ENCODE results near the gene ABTB2.

ABTB2 gene

DNA sequence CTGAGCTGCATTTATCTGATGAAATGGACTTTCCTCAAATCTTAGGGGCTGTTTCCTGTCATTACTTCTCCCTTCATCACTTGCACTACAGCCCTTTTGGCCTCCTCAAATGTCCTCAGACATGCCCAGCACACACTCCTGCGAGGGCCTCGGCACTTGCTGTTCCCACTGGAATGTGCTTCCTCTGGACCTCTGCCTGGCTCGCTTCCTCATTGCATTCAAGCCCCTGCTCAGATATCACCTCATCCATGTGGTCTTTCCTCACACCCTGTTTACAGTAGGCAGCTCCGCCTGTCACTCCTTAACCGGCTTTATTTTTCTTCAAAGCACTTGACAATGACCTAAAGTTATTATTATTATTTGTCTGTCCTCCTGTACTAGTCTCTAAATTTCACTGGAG, 243.3 kb downstream of the ABTB2 start:
- Histone ChIP-seq H3K4me1 (ENCODE audit: control insufficient read depth in 2 of 2, insufficient read depth in 1 of 2, low read depth in 1 of 2, low read length in 2 of 2) (no peaks in the 10 kb centered on the region), H3K23ac (ENCODE audit: low read depth, low read length, poor library complexity) (no peak overlapping the region), H2AFZ (ENCODE audit: low read length) (no peak overlapping the region), H3K4me2 (ENCODE audit: insufficient read depth, low read length, poor library complexity, severe bottlenecking) (no peak overlapping the region), H2BK12ac (ENCODE audit: low read length) (no peak overlapping the region), H2BK5ac (ENCODE audit: low read length) (no peak overlapping the region), H3K14ac (ENCODE audit: low read length) (no peak overlapping the region), H3K4ac (ENCODE audit: low read length) (no peak overlapping the region), H3K18ac (ENCODE audit: low read length) (no peak overlapping the region), H3K9me3 (replicated peaks in 1 of 2; ENCODE audit: control insufficient read depth in 2 of 2, insufficient read depth in 1 of 2, low read depth in 1 of 2, low read length in 2 of 2) (no peaks in the 10 kb centered on the region), H2BK15ac (ENCODE audit: low read length) (no peak overlapping the region), H3K27ac (replicated peaks; ENCODE audit: low read length) (no peak overlapping the region), H3K79me1 (ENCODE audit: low read depth, low read length) (peaks cover 2% of the 10 kb centered on the region), H3K27me3 (ENCODE audit: control insufficient read depth in 3 of 3, insufficient read depth in 3 of 3, low read depth in 1 of 3, low read length in 3 of 3) (no peaks in the 10 kb centered on the region), H4K91ac (ENCODE audit: low read depth, low read length, poor library complexity) (no peak overlapping the region), H3K9ac (ENCODE audit: low read depth, low read length, poor library complexity) (no peak overlapping the region), H3K4me3 (ENCODE audit: low read length in 2 of 2) (no peak overlapping the region), H3K36me3 (replicated peaks in 1 of 2; ENCODE audit: control insufficient read depth in 2 of 2, insufficient read depth in 2 of 2, low read length in 2 of 2) (peaks cover 50 to 98% of the 10 kb centered on the region in 2 donors), H2AK5ac (ENCODE audit: low read depth, low read length) (no peak overlapping the region), H2BK120ac (ENCODE audit: low read depth, low read length) (no peak overlapping the region), H4K8ac (ENCODE audit: low read depth, low read length) (no peak overlapping the region)
- no peak for DNase-seq (ENCODE audit: low spot score)
- WGBS, 2 donors (ENCODE audit: extremely low coverage in 2 of 2, insufficient read length in 2 of 2, insufficient replicate concordance in 1 of 2), result no CpG with 5 or more reads among the region's 5 CpGs

GRCh38 chr11:34114014-34114413, 243.8 kb downstream of the ABTB2 start:
- DNase-seq (ENCODE audit: low spot score), result no peak
- Histone ChIP-seq H2AFZ (ENCODE audit: low read length) (no peak overlapping the region), H2BK120ac (ENCODE audit: low read depth, low read length) (no peak overlapping the region), H2BK12ac (ENCODE audit: low read length) (no peak overlapping the region), H3K79me1 (ENCODE audit: low read depth, low read length) (peaks cover 2% of the 10 kb centered on the region), H4K91ac (ENCODE audit: low read depth, low read length, poor library complexity) (no peak overlapping the region), H3K18ac (ENCODE audit: low read length) (no peak overlapping the region), H3K36me3 (replicated peaks in 1 of 2; ENCODE audit: control insufficient read depth in 2 of 2, insufficient read depth in 2 of 2, low read length in 2 of 2) (peaks cover 48 to 98% of the 10 kb centered on the region in 2 donors), H3K9ac (ENCODE audit: low read depth, low read length, poor library complexity) (no peak overlapping the region), H3K27ac (replicated peaks; ENCODE audit: low read length) (no peak overlapping the region), H3K4me3 (ENCODE audit: low read length in 2 of 2) (no peak overlapping the region), H3K4me2 (ENCODE audit: insufficient read depth, low read length, poor library complexity, severe bottlenecking) (no peak overlapping the region), H3K4ac (ENCODE audit: low read length) (no peak overlapping the region), H3K14ac (ENCODE audit: low read length) (no peak overlapping the region), H2BK15ac (ENCODE audit: low read length) (no peak overlapping the region), H2AK5ac (ENCODE audit: low read depth, low read length) (no peak overlapping the region), H3K9me3 (replicated peaks in 1 of 2; ENCODE audit: control insufficient read depth in 2 of 2, insufficient read depth in 1 of 2, low read depth in 1 of 2, low read length in 2 of 2) (no peaks in the 10 kb centered on the region), H3K27me3 (ENCODE audit: control insufficient read depth in 3 of 3, insufficient read depth in 3 of 3, low read depth in 1 of 3, low read length in 3 of 3) (no peaks in the 10 kb centered on the region), H4K8ac (ENCODE audit: low read depth, low read length) (no peak overlapping the region), H3K4me1 (ENCODE audit: control insufficient read depth in 2 of 2, insufficient read depth in 1 of 2, low read depth in 1 of 2, low read length in 2 of 2) (no peaks in the 10 kb centered on the region), H3K23ac (ENCODE audit: low read depth, low read length, poor library complexity) (no peak overlapping the region), H2BK5ac (ENCODE audit: low read length) (no peak overlapping the region)
- WGBS, 2 donors (ENCODE audit: extremely low coverage in 2 of 2, insufficient read length in 2 of 2, insufficient replicate concordance in 1 of 2), result no CpG with 5 or more reads among the region's 2 CpGs

DNA sequence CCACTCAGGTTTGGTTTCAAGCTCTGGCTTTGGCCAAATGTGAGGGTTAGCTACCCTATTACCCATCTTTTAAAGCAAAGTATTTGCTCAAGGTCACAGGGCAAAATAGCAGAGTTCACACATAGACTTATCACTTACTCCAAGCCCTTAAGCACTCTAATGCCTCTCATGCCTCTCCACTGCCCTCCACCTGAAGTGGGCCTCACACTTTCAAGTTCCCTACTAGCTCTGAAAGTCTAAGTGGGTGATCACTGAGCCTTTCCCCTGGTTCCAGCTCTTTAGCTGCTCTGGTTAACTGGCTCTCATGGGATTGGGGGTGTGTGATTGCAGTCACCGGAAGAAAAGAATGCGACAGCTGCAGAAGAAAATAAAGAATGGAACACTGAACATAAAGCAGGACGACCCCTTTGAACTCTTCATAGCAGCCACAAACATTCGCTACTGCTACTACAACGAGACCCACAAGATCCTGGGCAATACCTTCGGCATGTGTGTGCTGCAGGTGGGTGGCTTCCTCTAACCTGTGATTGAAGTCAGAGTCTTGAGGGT, 246.0 kb downstream of the ABTB2 start:
- no peak overlapping the region for H3K14ac ChIP-seq (ENCODE audit: low read length)
- H3K9me3 ChIP-seq (replicated peaks in 1 of 2; ENCODE audit: control insufficient read depth in 2 of 2, insufficient read depth in 1 of 2, low read depth in 1 of 2, low read length in 2 of 2), result no peaks in the 10 kb centered on the region
- WGBS, 2 donors (ENCODE audit: extremely low coverage in 2 of 2, insufficient read length in 2 of 2, insufficient replicate concordance in 1 of 2), result no CpG with 5 or more reads among the region's 6 CpGs
- no peak overlapping the region for H2BK5ac ChIP-seq (ENCODE audit: low read length)
- no peaks in the 10 kb centered on the region for H3K4me1 ChIP-seq (ENCODE audit: control insufficient read depth in 2 of 2, insufficient read depth in 1 of 2, low read depth in 1 of 2, low read length in 2 of 2)
- no peak overlapping the region for H4K91ac ChIP-seq (ENCODE audit: low read depth, low read length, poor library complexity)
- H2BK15ac ChIP-seq (ENCODE audit: low read length), result no peak overlapping the region
- no peak overlapping the region for H4K8ac ChIP-seq (ENCODE audit: low read depth, low read length)
- H2AFZ ChIP-seq (ENCODE audit: low read length), result no peak overlapping the region
- no peak overlapping the region for H3K4me3 ChIP-seq (ENCODE audit: low read length in 2 of 2)
- H2BK12ac ChIP-seq (ENCODE audit: low read length), result no peak overlapping the region
- H3K27me3 ChIP-seq (ENCODE audit: control insufficient read depth in 3 of 3, insufficient read depth in 3 of 3, low read depth in 1 of 3, low read length in 3 of 3), result no peaks in the 10 kb centered on the region
- no peak overlapping the region for H3K23ac ChIP-seq (ENCODE audit: low read depth, low read length, poor library complexity)
- no peak overlapping the region for H3K9ac ChIP-seq (ENCODE audit: low read depth, low read length, poor library complexity)
- H2BK120ac ChIP-seq (ENCODE audit: low read depth, low read length), result no peak overlapping the region
- no peak for DNase-seq (ENCODE audit: low spot score)
- H3K4ac ChIP-seq (ENCODE audit: low read length), result no peak overlapping the region
- H3K79me1 ChIP-seq (ENCODE audit: low read depth, low read length), result no peaks in the 10 kb centered on the region
- H3K18ac ChIP-seq (ENCODE audit: low read length), result no peak overlapping the region
- H3K36me3 ChIP-seq (replicated peaks in 1 of 2; ENCODE audit: control insufficient read depth in 2 of 2, insufficient read depth in 2 of 2, low read length in 2 of 2), result peaks cover 43 to 87% of the 10 kb centered on the region in 2 donors
- H3K4me2 ChIP-seq (ENCODE audit: insufficient read depth, low read length, poor library complexity, severe bottlenecking), result no peak overlapping the region
- H3K27ac ChIP-seq (replicated peaks; ENCODE audit: low read length), result no peak overlapping the region
- H2AK5ac ChIP-seq (ENCODE audit: low read depth, low read length), result no peak overlapping the region

DNA sequence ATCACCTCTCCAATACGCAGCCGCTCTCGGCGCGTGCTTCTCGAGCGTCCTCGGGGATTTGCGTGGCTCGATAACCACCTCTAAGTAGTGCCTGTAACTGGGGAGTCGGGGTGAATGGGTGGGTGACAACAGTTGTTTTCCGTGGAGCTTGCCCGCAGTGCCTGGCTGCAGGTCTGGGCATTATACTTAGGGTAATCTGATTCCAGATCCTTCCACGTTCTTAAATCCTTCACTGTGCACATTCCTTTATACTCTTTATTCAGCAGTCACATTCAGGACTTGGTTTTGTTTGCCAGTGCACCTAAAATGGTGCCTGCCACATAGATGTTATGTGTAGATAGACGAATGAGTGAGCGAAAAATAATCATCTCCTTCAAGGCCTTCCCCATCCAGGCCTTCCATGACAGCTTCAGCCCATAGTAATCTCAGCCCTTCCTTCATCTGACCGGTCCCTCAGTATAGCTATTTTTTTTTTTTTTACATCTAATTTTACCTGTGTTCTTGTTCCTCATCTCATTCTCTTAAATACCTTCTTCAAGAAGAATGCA, 251.8 kb downstream of the ABTB2 start:
- Histone ChIP-seq H2BK12ac (ENCODE audit: low read length) (no peak overlapping the region), H4K8ac (ENCODE audit: low read depth, low read length) (no peak overlapping the region), H2BK120ac (ENCODE audit: low read depth, low read length) (no peak overlapping the region), H3K4me1 (ENCODE audit: control insufficient read depth in 2 of 2, insufficient read depth in 1 of 2, low read depth in 1 of 2, low read length in 2 of 2) (peaks cover 3 to 6% of the 10 kb centered on the region in 2 donors), H3K14ac (ENCODE audit: low read length) (peak overlapping the region; percentile 14), H3K79me1 (ENCODE audit: low read depth, low read length) (no peaks in the 10 kb centered on the region), H3K23ac (ENCODE audit: low read depth, low read length, poor library complexity) (peak overlapping the region; percentile 87), H2AK5ac (ENCODE audit: low read depth, low read length) (peak overlapping the region; percentile 42), H2BK5ac (ENCODE audit: low read length) (no peak overlapping the region), H3K36me3 (replicated peaks in 1 of 2; ENCODE audit: control insufficient read depth in 2 of 2, insufficient read depth in 2 of 2, low read length in 2 of 2) (peaks cover 10 to 54% of the 10 kb centered on the region in 2 donors), H3K4me3 (ENCODE audit: low read length in 2 of 2) (peak overlapping the region; percentile 75 to 93), H2BK15ac (ENCODE audit: low read length) (no peak overlapping the region), H3K9ac (ENCODE audit: low read depth, low read length, poor library complexity) (peak overlapping the region; percentile 91), H3K27me3 (ENCODE audit: control insufficient read depth in 3 of 3, insufficient read depth in 3 of 3, low read depth in 1 of 3, low read length in 3 of 3) (no peaks in the 10 kb centered on the region), H2AFZ (ENCODE audit: low read length) (peak overlapping the region; percentile 86), H3K4ac (ENCODE audit: low read length) (no peak overlapping the region), H4K91ac (ENCODE audit: low read depth, low read length, poor library complexity) (no peak overlapping the region), H3K4me2 (ENCODE audit: insufficient read depth, low read length, poor library complexity, severe bottlenecking) (peak overlapping the region; percentile 92), H3K18ac (ENCODE audit: low read length) (peak overlapping the region; percentile 9), H3K27ac (replicated peaks; ENCODE audit: low read length) (no peak overlapping the region), H3K9me3 (replicated peaks in 1 of 2; ENCODE audit: control insufficient read depth in 2 of 2, insufficient read depth in 1 of 2, low read depth in 1 of 2, low read length in 2 of 2) (no peaks in the 10 kb centered on the region)
- no CpG with 5 or more reads among the region's 17 CpGs for WGBS, 2 donors (ENCODE audit: extremely low coverage in 2 of 2, insufficient read length in 2 of 2, insufficient replicate concordance in 1 of 2)
- no peak for DNase-seq (ENCODE audit: low spot score)
